Measurements from ENCODE around the gene ANKMY1.

Gene ANKMY1

DNA sequence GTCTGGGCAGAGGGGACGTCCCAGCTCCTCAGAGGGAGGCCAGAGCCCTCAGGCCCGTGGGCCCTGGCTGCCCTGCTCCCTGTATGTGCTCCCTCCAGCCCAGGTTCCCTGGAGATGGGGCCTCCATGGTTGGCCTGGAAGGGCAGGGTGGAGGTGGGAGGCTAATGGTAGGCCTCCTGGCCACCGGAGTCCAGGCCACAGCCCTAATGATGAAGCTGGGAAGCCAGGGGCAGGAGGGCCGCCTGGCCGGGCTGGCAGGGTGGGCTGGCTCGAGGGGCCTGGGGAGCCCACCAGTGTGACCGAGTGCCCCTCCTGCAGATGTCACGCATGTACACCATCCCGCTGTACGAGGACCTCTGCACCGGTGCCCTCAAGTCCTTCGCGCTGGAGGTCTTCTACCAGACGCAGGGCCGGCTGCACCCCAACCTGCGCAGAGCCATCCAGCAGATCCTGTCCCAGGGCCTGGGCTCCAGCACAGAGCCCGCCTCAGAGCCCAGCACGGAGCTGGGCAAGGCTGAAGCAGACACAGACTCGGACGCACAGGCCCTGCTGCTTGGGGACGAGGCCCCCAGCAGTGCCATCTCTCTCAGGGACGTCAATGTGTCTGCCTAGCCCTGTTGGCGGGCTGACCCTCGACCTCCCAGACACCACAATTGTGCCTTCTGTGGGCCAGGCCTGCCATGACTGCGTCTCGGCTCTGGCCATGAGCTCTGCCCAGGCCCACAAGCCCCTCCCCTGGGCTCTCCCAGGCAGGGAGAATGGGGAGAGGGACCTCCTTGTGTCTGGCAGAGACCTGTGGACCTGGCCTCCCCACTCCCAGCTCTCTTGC lies 19.7 kb upstream of the ANKMY1 start:
- H3K27me3 Mint-ChIP-seq = no peaks in the 10 kb centered on the region
- H3K4me1 Mint-ChIP-seq = peaks cover 25% of the 10 kb centered on the region
- H3K9me3 Mint-ChIP-seq = no peaks in the 10 kb centered on the region
- H3K36me3 Mint-ChIP-seq = peaks cover 2% of the 10 kb centered on the region
- no peak overlapping the region for H3K27ac Mint-ChIP-seq
- no peak overlapping the region for H3K4me3 Mint-ChIP-seq

DNA sequence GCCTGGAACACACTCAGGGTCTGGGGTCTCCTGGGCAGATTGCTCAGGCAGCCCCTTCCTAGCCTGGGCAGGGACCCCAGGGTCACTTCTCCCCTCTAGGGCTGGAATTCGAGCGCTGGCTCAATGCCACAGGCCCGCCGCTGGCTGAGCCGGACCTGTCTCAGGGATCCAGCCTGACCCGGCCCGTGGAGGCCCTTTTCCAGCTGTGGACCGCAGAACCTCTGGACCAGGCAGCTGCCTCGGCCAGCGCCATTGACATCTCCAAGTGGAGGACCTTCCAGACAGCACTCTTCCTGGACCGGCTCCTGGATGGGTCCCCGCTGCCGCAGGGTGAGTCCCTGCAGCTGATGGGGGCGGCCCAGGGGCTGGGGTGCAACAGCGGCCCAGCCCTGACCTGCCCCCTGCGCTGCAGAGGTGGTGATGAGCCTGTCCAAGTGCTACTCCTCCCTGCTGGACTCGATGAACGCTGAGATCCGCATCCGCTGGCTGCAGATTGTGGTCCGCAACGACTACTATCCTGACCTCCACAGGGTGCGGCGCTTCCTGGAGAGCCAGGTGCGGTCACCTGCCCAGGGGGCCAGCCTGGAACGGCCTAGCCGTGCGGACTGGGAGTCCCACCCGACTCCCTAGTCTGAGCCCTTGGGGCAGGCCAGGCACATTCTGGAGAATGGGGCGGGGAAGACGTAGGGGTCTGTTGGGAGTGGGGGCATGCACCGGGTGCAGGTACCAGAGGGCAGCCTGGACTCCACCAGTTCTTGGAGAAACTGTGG lies 18.8 kb upstream of the ANKMY1 start:
- Mint-ChIP-seq H3K27ac (no peak overlapping the region), H3K4me3 (no peak overlapping the region), H3K27me3 (no peaks in the 10 kb centered on the region), H3K36me3 (peaks cover 2% of the 10 kb centered on the region), H3K4me1 (peaks cover 19% of the 10 kb centered on the region), H3K9me3 (no peaks in the 10 kb centered on the region)

DNA sequence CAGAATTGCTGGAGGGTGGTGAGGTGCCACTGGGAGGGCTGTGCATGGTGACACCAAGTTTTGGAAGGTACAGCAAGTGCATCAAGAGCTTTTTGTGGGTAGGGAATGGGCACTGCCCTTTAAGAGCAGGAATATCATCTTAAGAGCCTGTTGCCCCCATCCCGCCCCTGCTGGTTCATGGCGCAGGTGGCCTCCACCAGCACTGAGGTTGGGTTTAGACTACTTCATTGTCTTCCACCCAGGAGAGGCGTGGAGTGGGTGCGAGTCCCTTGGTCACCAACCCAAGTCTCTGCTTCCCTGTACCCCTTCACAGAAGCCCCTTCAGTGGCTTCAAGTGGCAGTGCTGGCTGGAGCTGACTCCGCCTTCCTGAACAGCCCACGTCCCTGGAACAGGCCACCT lies 18.2 kb upstream of the ANKMY1 start:
- peaks cover 23% of the 10 kb centered on the region for H3K4me1 Mint-ChIP-seq
- no peaks in the 10 kb centered on the region for H3K9me3 Mint-ChIP-seq
- H3K36me3 Mint-ChIP-seq = no peaks in the 10 kb centered on the region
- no peak overlapping the region for H3K27ac Mint-ChIP-seq
- H3K4me3 Mint-ChIP-seq = no peak overlapping the region
- H3K27me3 Mint-ChIP-seq = no peaks in the 10 kb centered on the region

DNA sequence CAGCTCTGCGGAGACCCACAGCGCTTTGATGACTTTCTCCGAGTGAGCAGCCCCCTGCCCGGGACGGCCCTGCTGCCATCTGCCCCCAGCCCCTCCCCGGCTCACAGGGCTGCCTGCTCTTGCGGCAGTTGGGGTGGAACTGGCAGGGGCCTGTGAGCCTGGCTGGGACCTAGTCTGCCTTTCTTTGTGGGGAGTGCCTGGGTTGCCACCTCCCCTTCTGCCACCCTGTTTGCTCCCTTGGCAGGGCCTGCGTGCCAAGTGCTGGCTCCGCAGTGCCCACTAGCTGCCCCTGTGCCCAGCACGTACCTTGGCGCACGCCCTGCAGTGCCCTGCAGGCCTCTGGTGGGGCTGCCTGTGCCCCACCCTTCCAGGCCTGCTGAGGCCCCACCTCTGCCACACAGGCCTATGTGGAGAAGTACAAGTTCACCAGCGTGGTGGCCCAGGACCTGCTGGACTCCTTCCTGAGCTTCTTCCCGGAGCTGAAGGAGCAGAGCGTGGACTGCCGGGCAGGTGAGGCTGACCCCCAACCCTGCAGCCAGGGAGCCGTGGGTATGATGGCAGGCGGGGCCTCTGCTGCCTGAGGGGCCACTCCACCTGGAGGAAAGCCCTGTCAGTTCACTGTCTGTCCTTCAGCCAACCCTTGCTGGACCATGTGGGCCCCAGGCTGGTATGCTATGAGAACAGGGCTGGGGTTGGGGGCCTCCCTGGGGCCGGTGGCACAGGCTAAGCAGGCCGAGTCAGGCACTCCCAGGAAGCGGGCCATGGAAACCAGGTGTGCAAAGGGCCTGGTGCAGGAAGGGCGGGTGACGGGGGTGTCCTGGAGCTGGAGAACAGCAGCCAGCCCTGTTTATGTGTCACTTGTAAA lies 17.5 kb upstream of the ANKMY1 start:
- H3K27me3 Mint-ChIP-seq = no peaks in the 10 kb centered on the region
- peaks cover 27% of the 10 kb centered on the region for H3K4me1 Mint-ChIP-seq
- no peaks in the 10 kb centered on the region for H3K9me3 Mint-ChIP-seq
- no peak overlapping the region for H3K4me3 Mint-ChIP-seq
- H3K27ac Mint-ChIP-seq = no peak overlapping the region
- H3K36me3 Mint-ChIP-seq = no peaks in the 10 kb centered on the region

DNA sequence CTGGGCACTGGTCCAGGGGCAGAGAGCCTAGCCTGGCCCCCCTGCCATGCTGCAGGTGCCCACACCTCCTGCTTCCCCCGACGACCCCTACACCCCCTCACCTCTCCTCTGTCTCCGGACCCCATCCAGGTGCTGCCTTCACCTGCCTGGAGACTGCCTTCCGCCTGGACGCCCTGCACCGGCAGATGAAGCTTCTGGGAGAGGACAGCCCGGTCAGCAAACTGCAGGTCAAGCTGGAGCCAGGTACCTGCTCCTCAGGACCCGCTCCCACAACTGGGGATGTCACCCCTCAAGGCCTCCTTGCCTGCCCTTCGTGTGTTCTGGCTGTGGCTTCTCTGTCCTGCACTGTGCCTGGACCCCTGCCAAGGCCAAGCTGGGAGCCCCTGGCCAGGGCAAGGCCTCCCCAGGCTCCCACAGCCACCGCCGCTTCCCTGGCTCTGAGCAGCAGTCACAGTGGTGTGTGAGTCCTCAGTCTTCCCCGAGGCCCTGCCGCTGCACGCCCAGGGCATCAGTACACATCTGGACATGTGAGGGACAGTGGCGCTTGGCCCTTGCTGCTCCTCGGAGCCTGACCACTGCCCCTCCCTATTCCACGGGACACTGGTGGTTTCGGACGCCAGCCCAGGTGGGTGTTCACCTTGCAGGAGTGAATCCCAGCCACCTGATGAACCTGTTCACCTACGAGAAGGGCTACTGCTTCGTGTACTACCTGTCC lies 16.8 kb upstream of the ANKMY1 start:
- no peak overlapping the region for H3K4me3 Mint-ChIP-seq
- H3K36me3 Mint-ChIP-seq = no peaks in the 10 kb centered on the region
- no peaks in the 10 kb centered on the region for H3K9me3 Mint-ChIP-seq
- H3K27ac Mint-ChIP-seq = no peak overlapping the region
- peaks cover 27% of the 10 kb centered on the region for H3K4me1 Mint-ChIP-seq
- H3K27me3 Mint-ChIP-seq = no peaks in the 10 kb centered on the region

DNA sequence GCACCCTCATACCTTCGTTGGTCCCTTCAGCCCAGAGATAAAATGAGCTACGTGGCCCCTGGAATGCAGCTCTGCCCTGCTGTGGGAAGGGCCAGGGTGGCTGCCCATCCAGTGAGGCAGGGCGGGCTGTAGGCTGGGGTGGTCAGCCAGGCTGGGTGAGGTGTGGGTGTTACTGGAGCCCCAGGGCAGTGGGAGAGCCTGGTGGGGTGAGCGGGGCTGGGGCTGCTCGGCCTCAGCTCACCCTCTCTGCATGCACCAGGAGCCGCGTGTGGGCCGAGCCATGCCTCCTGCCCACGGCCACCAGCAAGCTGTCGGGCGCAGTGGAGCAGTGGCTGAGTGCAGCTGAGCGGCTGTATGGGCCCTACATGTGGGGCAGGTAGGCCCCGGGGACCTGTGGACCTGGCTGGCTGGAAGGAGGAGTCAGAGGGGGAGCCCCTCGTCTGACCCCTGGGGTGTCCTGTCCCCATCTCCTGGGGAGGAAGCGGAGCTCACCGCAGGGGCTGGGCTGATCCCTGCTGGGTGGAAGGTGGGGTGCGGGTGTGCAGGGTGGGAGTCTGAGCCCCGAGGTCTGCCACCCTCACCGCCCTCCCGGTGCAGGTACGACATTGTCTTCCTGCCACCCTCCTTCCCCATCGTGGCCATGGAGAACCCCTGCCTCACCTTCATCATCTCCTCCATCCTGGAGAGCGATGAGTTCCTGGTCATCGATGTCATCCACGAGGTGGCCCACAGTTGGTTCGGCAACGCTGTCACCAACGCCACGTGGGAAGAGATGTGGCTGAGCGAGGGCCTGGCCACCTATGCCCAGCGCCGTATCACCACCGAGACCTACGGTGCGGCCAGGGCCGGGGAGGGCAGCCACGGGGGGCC lies 16.0 kb upstream of the ANKMY1 start:
- no peaks in the 10 kb centered on the region for H3K9me3 Mint-ChIP-seq
- no peaks in the 10 kb centered on the region for H3K36me3 Mint-ChIP-seq
- H3K27me3 Mint-ChIP-seq = no peaks in the 10 kb centered on the region
- H3K4me1 Mint-ChIP-seq = peaks cover 26% of the 10 kb centered on the region
- no peak overlapping the region for H3K4me3 Mint-ChIP-seq
- no peak overlapping the region for H3K27ac Mint-ChIP-seq

DNA sequence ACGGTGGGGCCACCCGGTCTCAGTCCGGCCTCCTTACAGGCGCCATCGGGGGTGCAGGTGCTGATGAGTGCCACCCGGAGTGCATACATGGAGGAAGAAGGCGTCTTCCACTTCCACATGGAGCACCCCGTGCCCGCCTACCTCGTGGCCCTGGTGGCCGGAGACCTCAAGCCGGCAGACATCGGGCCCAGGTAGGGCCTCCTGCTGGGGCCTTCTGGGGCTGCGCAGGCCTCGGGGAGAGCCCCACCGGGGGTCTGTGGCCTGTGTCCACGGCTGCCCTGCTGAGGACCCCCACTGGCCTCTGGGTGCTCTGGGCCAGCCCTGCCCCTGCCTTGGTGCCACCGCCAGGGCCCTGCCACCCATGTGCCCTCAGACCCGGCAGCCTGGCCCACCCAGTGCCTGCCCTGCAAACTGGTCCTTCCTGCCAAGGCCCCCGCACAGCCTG lies 15.3 kb upstream of the ANKMY1 start:
- Mint-ChIP-seq H3K27me3 (no peaks in the 10 kb centered on the region), H3K9me3 (no peaks in the 10 kb centered on the region), H3K4me3 (no peak overlapping the region), H3K27ac (no peak overlapping the region), H3K36me3 (no peaks in the 10 kb centered on the region), H3K4me1 (peaks cover 24% of the 10 kb centered on the region)

DNA sequence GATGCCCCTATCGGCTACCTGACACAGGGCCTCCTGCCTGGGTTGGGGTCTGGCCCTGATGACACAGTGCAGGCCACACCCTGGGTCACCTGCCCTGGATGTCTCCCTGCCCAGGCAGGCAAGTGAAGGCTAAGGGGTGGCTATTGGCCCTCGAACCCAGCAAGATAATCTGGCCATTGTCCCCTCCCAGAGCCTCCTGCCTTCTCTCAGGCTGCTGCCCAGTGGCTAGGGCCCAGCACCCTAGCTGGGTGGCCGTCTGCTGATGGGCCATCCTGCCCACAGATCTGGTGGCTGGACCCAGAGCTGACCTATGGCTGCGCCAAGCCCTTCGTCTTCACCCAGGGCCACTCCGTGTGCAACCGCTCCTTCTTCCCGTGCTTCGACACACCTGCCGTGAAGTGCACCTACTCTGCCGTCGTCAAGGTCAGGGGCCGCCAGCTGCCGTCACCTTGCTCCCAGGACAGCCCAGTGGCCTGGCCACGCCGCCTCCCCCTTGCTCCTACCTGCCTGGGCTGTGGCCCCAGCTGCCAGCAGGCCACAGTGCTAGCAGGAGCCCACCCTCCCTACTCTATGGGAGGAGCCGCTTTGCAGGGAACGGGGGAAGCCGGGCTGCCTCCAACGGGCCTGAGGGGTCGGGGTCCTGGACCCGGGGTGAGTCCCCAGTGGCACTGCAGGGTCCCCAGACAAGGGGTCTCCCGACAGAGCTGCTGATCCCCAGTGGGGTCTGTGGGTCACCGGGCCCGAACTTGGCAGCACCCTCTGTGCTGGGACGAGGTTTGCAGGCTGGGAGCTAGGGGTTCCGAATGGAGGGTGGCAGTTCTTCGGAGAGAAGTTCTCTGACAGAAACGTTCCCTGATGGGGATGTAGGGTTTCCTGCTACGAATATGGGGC lies 14.6 kb upstream of the ANKMY1 start:
- Mint-ChIP-seq H3K4me1 (peaks cover 29% of the 10 kb centered on the region), H3K36me3 (no peaks in the 10 kb centered on the region), H3K27ac (no peak overlapping the region), H3K9me3 (no peaks in the 10 kb centered on the region), H3K27me3 (no peaks in the 10 kb centered on the region), H3K4me3 (no peak overlapping the region)

DNA sequence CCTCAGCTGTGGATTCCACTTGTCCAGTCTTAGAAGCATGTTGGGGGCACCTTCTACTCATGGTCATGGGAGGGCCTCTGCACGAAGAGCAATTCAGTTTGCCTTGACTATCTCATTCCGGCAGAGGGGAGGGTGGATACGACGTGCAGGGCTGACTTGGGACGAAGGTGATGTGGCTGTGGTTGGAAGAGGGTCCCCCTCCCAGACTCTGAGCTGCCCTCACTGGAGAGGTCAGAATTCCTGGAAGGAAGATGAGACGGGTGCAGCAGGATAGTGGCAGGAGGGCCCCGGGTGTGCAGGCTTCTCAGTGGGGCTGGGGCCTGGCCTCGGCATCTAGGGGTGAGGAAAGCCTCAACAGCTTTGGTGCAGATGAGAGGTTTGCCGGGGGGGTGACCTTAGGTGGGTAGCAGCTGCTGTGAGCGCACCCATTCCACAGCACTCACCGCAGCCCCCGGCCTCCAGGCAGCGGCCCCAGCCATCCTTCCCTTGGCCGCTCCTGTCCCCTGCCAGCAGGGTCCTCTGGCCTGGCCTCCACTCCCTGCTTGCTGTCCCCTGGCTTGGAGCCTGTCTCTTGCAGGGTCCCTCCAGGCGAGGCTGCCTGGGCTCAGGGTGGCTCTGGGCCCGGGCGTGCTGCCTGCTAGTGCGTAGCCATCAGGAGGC lies 13.7 kb upstream of the ANKMY1 start:
- Mint-ChIP-seq H3K9me3 (no peaks in the 10 kb centered on the region), H3K4me3 (no peak overlapping the region), H3K27me3 (no peaks in the 10 kb centered on the region), H3K4me1 (peaks cover 34% of the 10 kb centered on the region), H3K27ac (no peak overlapping the region), H3K36me3 (no peaks in the 10 kb centered on the region)

DNA sequence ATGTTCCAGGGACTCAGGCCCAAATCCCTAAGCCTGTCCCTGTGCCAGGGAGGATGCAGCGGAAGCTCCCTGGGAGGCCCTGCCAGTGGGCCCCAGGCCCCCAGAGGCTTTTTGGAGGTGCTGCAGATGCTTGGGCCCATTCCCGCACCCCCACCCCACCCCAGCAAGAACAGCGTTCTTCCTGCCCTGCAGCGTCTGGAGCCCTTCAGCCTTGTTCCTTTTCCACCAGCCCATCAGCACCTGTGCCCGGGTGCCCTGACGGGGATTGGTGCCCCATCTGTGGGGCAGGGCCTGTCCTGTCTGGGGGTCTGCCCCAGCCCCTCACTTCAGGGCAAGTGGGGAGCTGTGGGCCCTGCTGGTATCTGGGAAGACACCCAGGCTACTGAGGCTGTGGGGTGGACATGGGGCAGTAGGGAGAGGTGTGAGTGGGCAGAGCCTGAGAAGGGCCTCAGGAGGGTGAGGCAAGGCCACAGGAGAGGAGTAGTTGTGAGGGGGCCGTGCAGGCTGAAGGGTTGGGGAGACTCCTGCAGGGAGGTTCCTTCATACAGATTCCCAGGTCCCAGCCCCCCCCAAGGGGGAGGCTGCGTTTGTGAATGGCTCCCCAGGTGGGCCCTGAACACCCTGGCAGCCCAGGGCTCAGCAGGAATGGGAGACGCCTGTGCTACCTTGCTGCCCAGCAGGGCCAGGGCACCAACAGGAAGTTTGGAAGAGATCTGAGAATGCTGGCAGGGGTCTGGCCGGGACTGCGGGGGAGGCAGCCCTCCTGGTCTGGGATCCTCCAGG lies 12.9 kb upstream of the ANKMY1 start:
- H3K36me3 Mint-ChIP-seq = no peaks in the 10 kb centered on the region
- no peaks in the 10 kb centered on the region for H3K9me3 Mint-ChIP-seq
- H3K27me3 Mint-ChIP-seq = no peaks in the 10 kb centered on the region
- peaks cover 35% of the 10 kb centered on the region for H3K4me1 Mint-ChIP-seq
- H3K4me3 Mint-ChIP-seq = peak overlapping the region; percentile 87
- peak overlapping the region; percentile 79 for H3K27ac Mint-ChIP-seq

DNA sequence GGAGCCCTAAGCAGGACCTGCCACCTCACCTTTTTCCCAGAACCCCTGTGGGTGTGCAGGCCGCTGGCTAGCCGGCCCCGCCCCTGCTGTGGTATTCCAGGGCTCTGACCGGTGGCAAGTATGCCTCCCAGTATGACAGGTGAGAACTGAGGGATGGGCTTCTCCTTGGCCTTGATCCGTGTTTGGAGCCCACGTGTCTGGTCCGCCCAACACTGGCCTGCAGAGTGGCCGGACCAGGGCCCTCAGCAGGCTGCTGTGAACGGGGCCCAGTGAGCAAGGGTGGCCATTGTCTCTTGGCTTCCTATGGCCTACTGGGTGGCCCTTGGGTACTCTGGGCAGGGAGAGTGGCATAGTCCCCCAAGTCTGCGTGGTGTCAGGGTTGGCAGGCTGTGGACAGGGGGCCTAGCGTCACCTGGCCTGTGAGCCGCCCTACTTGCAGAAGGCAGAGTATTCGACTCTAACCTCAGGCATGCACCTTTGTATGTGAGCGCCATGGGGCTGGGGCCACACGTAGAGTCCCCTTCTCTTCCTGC lies 12.3 kb upstream of the ANKMY1 start:
- no peak overlapping the region for H3K27ac Mint-ChIP-seq
- H3K36me3 Mint-ChIP-seq = no peaks in the 10 kb centered on the region
- peak overlapping the region; percentile 87 for H3K4me3 Mint-ChIP-seq
- no peaks in the 10 kb centered on the region for H3K9me3 Mint-ChIP-seq
- peaks cover 42% of the 10 kb centered on the region for H3K4me1 Mint-ChIP-seq
- H3K27me3 Mint-ChIP-seq = no peaks in the 10 kb centered on the region

DNA sequence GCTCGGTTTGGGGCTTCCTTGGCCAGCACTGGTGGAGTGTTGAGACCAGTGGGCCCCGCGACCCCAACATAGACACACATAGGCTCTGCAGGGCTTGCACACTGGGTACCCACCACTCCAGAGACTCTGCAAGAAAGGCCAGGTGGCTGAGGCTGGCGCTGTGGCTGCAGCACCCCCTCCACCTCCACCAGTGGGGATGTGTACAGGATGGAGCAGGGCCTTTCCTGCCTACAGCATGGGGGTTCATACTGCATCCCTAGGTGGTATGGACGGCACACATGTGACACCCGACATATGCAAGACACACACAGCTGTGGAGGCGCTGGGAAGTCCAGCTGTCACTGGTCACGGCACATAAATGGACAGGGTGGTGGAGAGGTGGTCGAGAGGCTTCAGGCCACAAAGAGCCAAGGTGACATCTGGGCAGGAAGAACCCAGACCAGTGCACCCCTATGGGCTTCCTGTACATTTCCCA lies 11.8 kb upstream of the ANKMY1 start:
- Mint-ChIP-seq H3K9me3 (no peaks in the 10 kb centered on the region), H3K27ac (peak overlapping the region; percentile 68), H3K4me1 (peaks cover 47% of the 10 kb centered on the region), H3K36me3 (no peaks in the 10 kb centered on the region), H3K4me3 (peak overlapping the region; percentile 87), H3K27me3 (no peaks in the 10 kb centered on the region)
